C4-2B (cell line): ENCODE measurements around the gene ZBTB21.

Source experiments
- H3K27ac ChIP-seq: fragments of 450-650 bp; 2 replicates; pipeline ENCODE4 v1.5.1; 2017
- ZFX ChIP-seq: fragments of 450-650 bp; IDR thresholded peaks from 2 replicates; pipeline ENCODE4 v1.6.1; 2017
- TF ChIP-seq, protein P1 (sequence below): fragments of 450-650 bp; conservative IDR thresholded peaks from 2 replicates; pipeline ENCODE4 v1.5.1; 2017; ENCODE audit warnings: mild to moderate bottlenecking

Gene ZBTB21

DNA sequence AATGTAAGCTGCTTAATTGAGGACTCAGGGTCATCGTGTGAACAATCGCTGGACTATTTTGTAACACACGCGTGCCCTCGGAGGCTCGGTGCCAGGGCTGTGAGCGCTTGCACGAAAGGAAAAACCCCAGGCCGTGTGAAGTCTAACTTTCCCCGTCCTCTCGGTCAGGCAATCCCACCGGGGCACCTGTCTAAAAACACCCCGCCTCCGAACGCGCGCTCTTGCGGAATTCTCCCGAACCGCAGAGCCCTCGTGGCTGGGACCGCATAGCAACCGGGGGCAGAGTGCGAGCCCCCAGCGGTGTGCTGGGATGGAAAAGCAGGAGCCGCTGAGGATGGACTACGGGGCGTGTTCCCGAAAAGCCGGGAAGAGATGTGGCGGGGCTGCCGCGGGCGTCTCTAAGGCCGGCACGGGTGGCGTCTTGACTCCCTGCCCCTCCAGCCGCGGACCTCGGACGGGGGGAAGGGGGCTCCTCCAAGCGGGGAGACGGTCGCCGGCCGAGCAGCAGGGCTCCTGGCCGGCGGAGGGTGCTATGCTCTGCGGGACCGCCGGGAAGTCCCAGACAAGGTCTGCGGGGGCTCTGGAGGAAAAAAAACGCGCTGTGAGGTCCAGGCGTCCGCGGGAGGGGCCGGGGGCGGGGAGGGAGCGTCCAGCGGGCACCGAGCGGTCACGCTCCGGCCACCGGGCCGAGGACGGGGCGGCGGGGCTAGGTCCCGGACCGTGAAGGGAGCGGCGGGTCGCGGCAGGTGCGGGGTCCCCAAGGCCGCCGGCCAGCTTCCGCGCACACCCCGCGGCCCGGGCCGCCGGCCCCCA lies 936 bp downstream of the ZBTB21 start:
- TF ChIP-seq, protein P1, sequence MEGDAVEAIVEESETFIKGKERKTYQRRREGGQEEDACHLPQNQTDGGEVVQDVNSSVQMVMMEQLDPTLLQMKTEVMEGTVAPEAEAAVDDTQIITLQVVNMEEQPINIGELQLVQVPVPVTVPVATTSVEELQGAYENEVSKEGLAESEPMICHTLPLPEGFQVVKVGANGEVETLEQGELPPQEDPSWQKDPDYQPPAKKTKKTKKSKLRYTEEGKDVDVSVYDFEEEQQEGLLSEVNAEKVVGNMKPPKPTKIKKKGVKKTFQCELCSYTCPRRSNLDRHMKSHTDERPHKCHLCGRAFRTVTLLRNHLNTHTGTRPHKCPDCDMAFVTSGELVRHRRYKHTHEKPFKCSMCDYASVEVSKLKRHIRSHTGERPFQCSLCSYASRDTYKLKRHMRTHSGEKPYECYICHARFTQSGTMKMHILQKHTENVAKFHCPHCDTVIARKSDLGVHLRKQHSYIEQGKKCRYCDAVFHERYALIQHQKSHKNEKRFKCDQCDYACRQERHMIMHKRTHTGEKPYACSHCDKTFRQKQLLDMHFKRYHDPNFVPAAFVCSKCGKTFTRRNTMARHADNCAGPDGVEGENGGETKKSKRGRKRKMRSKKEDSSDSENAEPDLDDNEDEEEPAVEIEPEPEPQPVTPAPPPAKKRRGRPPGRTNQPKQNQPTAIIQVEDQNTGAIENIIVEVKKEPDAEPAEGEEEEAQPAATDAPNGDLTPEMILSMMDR, result peak; percentile 17; the same call in 1 of the 2 replicates
- TF ChIP-seq ZFX, result no peak
- peak overlapping the region; percentile 92 for H3K27ac ChIP-seq

DNA sequence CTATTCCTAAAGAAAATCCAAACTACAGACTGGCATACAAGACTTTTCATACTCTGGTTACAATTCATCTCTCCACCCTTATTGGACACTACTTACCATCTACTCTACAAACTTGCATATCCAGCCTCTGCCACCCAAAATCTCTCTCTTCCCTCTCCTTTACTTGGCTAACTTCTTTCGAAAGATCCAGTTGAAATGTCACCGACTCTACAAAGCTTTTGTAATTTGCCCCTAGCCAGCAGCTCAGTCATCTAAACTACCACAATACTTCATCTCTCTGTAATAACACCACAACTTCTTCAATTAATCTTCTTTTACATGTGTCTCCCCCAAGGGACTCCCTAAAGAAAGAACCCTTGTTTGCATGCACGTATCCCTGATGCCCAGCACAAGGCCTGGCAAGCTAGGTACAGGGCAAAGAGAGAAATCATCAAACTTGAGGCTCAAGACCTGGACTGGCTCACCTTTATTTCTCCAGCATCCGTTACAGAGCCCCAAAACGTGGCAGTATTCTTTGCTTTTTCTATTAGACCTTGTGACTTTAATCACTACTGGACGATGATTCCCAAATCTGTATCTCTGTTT lies 2.7 kb downstream of the ZBTB21 start:
- no peak overlapping the region for H3K27ac ChIP-seq
- no peak for TF ChIP-seq ZFX

DNA sequence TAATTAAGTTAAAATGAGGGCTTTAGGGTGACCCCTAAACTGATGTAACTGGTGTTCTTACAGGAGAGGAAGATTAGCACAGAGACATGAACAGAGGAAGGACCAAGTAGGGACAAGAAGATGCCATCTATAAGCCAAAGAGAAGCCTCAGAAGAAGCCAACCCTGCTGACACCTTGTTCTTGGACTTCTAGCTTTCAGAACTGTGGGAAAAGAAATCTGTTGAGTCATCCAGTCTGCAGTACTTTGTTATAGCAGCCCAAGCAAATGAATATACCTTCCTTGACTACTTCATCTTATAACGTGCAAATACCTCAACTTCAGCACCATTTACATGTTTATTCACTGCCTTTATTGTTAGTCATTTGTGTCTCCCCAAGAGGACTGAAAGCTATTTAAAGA lies 3.4 kb downstream of the ZBTB21 start:
- TF ChIP-seq, protein P1, result no peak
- TF ChIP-seq ZFX, result no peak
- no peak overlapping the region for H3K27ac ChIP-seq

DNA sequence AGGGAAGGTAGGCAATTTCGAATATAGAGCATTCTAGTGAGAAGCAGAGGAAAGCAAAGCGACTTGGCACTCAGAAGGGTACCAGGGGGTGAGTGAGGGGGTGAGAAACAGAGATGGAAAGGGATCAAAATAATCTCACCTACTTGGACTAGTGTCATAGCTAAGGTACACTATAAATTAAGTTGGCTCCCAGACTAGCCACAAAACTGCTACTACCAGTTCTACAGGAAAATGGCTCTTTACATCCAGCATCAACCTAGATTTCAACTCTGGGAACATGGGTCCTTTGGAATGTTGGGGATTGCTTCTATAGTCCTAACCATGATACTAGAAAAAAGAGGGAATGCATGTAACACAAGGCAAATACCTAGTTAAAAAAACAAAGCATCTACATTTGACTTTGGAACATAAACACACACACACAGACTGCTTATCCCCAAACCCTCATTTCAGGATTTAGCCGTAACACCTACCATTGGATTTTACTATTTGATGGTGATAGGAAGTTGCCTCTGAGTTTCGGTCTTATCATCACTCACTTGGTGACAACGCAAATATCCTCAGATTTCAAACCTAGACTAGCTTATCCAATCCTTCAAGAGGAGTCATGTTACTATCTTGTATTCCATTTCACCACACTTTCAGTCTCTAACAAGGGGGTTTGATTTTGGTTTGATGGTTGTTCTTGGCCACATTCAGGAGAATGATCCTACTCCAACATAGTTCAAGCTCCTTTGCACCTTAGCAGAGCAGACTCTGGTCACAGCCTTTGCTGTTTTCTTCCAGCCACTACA lies 5.6 kb downstream of the ZBTB21 start:
- TF ChIP-seq, protein P1, result no peak
- TF ChIP-seq ZFX, result no peak
- peak overlapping the region; percentile 15 for H3K27ac ChIP-seq

DNA sequence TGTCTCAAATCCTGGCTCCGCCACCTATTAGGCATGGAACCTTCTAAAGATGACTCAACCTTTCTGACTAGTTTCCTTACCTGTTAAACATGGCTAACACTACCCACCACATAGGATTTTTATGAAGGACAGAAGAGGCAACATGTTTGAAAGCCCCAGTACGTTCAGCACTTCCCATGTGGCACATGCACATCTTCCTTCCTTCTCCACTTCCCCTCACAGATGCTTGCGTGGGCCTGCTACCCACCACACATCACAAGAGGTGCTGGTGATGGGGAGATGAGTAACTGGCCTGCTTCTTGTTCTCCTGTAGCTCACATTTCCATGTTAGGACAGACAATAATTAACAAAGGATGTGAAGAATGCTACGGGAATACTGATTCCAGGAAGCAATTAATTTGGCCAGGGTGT lies 7.1 kb downstream of the ZBTB21 start:
- TF ChIP-seq, protein P1, result no peak
- TF ChIP-seq ZFX, result no peak
- no peak overlapping the region for H3K27ac ChIP-seq

DNA sequence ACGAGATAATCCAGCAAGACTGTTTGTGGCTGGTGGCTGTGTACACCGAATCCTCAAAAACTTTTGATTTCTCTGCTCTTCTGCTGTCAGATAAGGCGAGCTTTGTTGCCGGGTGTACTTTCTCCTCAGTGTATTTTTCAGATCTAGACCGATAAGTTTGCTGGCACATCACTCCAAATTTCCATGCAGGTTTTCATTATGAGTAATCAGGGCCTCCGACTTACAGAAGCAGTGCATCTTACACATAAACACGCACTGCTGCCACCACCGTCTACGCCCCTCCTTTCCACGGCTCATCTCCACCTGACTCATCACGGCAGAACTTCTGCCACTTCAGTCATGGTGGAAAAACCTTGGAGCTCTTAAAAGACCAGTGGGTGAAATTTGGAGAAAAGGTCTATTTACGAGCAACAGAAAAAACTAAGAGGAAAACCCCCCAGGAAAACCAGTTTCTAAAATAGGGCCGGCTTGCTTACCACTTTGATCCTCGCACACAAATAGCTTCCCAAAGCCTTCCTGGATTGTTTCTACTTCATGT lies 7.7 kb downstream of the ZBTB21 start:
- TF ChIP-seq, protein P1, result no peak
- TF ChIP-seq ZFX, result no peak
- no peak overlapping the region for H3K27ac ChIP-seq

DNA sequence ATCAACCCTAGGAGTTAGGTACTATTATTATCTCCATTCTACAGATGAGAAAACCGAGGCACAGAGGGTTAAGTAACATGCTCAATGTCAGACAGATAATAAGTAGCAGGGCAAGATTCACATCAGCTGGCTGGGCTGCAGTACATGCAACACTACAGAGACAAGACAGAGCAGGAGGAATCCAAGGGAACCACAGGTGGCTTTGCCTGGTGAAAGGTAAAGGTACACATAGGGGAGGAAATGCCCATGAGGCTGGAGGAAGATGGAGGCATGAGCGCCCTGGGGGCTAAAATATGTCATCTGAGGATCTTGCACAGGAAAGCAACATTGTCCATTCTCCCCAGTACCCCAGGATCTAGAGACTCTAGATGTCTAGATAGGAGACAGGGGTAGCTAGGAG lies 8.4 kb downstream of the ZBTB21 start:
- H3K27ac ChIP-seq, result no peak overlapping the region
- no peak for TF ChIP-seq ZFX
- TF ChIP-seq, protein P1, result no peak
